Measurements from ENCODE around the gene MRTO4.

MRTO4 gene

DNA sequence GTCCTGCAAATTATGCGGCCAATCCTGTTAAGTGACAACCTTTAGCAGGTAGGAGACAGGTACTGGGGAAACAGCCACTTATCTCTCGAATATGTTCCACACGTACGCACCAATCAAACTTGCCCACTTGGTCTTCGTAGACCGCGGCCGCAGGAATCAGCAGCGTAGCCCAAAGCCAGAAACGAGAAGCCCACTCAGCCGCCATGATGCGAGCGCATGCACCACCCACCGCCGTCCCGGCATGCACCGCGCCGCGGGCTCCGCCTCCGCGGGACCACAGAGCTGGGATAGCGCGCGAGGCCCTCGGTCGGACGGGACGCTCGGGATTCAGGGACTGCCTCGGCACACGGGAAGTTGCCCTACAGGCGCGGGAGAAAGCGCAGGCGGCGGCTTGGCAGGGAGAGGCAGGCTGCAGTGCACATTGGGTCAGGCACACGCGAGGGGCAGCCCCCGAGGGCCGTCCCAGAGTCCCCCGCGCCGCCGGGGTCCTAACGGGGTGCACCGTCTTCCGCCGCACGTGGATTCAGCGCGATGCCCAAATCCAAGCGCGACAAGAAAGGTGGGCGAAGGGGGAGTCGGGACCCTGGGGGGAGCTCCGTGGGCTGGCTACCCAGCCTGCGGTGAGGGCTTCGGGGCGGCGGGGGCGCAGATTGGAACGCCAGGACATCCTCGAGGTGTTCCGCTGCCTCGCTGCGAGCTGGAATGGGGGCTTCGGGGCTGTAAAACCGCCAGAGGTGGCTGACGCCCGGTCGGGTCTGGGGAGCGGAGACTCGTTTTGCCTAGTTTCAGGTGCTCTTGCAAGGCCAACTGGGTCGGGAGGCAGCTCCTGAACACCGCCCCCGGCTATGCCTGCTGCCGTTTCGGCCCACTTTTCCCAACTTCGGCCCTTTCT, at the start of gene MRTO4, which contains the start of gene EMC1:
Gene MRTO4 (plus strand): TSS at position 501 of the 892 bp plus-strand sequence. CDS start 31 bp downstream, at position 532.
Gene EMC1 (minus strand): TSS at position 220 of the 892 bp plus-strand sequence. CDS start 15 bp downstream, at position 205.
- H3K9ac ChIP-seq (ENCODE audit: low read depth, low read length): peak within 1 kb of the TSS; percentile 92
- peaks cover 13% of the 10 kb centered on the region for H3K4me1 ChIP-seq (ENCODE audit: control insufficient read depth, insufficient read depth, low read length)
- no peaks in the 10 kb centered on the region for H3K27me3 ChIP-seq (ENCODE audit: control insufficient read depth, insufficient read depth, low read length)
- H3K9me3 ChIP-seq (ENCODE audit: control insufficient read depth, insufficient read depth, low read length): no peaks in the 10 kb centered on the region
- peak within 1 kb of the TSS; percentile 86 for H3K4me3 ChIP-seq (ENCODE audit: low read depth, low read length)
- H3K36me3 ChIP-seq (ENCODE audit: control insufficient read depth, insufficient read depth, low read length): peaks cover 17% of the 10 kb centered on the region

DNA sequence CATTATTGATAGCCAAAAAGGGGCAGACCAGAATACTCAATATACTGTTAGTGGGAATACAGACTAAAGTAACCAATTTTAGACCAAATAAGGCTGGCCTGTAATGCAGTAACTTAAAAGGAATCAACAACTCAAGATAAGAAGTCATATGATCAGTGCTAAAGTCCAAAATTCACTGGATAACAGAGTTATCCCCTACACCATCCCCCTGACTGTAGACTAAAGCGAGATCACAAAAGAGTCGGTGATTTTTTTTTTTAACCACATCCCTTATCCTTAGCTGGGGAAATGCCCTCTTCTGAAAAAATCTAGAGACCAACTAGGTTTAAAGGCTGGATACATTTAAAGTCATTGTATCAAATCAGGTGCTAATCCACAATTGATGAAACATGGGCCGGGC, 49.2 kb upstream of the MRTO4 start:
- Histone ChIP-seq H3K27me3 (ENCODE audit: control insufficient read depth, insufficient read depth, low read length) (no peaks in the 10 kb centered on the region), H3K36me3 (ENCODE audit: control insufficient read depth, insufficient read depth, low read length) (peaks cover 5% of the 10 kb centered on the region), H3K9me3 (ENCODE audit: control insufficient read depth, insufficient read depth, low read length) (no peaks in the 10 kb centered on the region), H3K9ac (ENCODE audit: low read depth, low read length) (no peak overlapping the region), H3K4me3 (ENCODE audit: low read depth, low read length) (no peak overlapping the region), H3K4me1 (ENCODE audit: control insufficient read depth, insufficient read depth, low read length) (peaks cover 2% of the 10 kb centered on the region)

DNA sequence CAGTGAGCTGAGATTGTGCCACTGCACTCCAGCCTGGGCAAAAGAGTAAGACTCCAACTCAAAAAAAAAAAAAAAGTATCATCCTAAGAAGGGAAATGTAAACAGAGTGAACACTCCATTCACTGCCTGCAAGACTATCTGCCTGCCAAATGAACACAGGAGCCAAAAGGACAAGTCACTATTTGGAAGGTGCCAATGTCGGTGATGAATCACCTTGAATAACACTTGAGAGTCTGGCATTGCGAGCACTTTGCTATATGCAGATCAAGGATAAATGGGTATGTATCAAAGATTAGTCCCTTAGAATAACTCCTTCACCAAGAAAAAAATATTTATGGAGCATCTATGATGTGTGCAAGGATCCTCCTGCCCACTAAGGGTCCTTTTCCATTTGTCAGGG, 48.2 kb upstream of the MRTO4 start:
- Histone ChIP-seq H3K9ac (ENCODE audit: low read depth, low read length) (no peak overlapping the region), H3K9me3 (ENCODE audit: control insufficient read depth, insufficient read depth, low read length) (no peaks in the 10 kb centered on the region), H3K4me1 (ENCODE audit: control insufficient read depth, insufficient read depth, low read length) (peaks cover 2% of the 10 kb centered on the region), H3K27me3 (ENCODE audit: control insufficient read depth, insufficient read depth, low read length) (no peaks in the 10 kb centered on the region), H3K36me3 (ENCODE audit: control insufficient read depth, insufficient read depth, low read length) (no peaks in the 10 kb centered on the region), H3K4me3 (ENCODE audit: low read depth, low read length) (no peak overlapping the region)

DNA sequence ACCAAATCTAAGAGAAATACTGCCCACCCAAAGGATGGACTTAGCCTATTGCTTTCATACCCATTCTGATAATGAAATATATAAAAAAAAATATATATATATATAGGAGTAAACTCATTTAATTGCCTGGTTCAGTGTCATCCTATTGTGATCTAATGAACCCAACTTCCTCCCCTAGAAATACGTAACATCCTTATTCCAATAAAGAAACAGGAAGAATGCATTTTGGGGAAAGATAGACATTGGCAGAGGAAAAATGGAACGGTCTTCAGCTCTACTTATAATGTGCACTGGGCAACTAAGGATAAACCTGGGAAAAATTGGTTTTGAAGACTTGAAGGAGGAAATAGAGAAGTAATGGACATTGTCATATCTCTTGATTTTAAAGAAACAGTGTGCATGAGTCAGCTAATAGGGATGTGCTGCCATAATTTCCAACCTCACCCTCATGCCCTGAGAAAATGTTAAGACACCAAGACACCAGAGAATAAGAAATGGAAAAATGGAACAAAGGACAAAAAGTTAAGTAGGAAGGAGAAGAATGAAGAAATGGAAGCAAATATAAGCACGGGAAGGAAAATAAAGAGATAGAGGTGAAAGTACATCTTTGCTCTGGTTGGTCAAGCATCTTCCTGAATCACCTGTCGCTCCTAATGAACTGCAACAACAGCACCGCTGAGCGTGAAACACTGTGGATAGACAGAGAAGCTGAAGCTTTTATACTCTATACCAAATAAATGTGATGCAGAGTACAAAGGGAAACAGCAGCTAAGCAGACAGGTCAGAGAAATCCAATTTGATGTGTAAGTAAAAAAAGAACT, 46.9 kb upstream of the MRTO4 start:
- Histone ChIP-seq H3K9ac (ENCODE audit: low read depth, low read length) (no peak overlapping the region), H3K4me3 (ENCODE audit: low read depth, low read length) (no peak overlapping the region), H3K36me3 (ENCODE audit: control insufficient read depth, insufficient read depth, low read length) (no peaks in the 10 kb centered on the region), H3K27me3 (ENCODE audit: control insufficient read depth, insufficient read depth, low read length) (no peaks in the 10 kb centered on the region), H3K9me3 (ENCODE audit: control insufficient read depth, insufficient read depth, low read length) (no peaks in the 10 kb centered on the region), H3K4me1 (ENCODE audit: control insufficient read depth, insufficient read depth, low read length) (peaks cover 2% of the 10 kb centered on the region)

DNA sequence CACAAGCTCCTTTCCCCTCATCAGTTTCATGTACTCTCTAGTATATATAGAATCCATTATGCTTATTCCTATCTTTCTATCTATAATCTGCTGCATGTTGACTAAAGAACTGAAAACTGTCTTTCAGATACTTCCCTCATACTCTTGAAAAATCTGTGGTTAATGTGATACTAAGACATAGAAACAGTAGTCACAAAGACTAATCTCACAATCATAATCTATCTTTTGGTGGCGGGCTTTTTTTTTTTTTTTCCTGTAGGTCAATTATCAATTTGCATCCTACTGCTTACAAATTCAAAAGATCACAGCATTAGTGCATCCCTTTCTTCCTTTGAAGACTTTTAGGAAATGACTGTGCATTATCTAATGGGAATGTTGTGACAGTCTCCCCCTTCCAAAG, 46.2 kb upstream of the MRTO4 start:
- no peaks in the 10 kb centered on the region for H3K36me3 ChIP-seq (ENCODE audit: control insufficient read depth, insufficient read depth, low read length)
- H3K9me3 ChIP-seq (ENCODE audit: control insufficient read depth, insufficient read depth, low read length): no peaks in the 10 kb centered on the region

DNA sequence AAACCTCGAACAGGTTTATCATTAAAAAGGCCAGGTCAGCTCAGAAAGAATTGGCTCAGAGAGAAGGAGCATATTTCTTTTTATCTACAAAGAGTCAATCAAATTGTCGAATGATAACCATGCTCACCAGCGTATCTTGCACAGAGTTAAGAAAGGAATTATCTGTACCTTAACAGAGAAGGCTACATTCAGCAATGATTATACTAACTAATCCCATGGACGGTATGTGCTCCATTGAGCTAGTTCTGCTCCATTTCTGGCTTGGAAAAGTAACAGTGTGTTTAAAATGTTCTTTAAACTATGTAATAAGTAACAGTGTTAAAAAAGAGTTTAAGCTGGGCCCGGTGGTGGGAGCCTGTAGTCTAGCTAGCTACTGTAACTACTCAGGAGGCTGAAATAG, 45.8 kb upstream of the MRTO4 start:
- Histone ChIP-seq H3K4me3 (ENCODE audit: low read depth, low read length) (no peak overlapping the region), H3K9me3 (ENCODE audit: control insufficient read depth, insufficient read depth, low read length) (no peaks in the 10 kb centered on the region), H3K36me3 (ENCODE audit: control insufficient read depth, insufficient read depth, low read length) (no peaks in the 10 kb centered on the region), H3K9ac (ENCODE audit: low read depth, low read length) (no peak overlapping the region), H3K4me1 (ENCODE audit: control insufficient read depth, insufficient read depth, low read length) (peaks cover 2% of the 10 kb centered on the region), H3K27me3 (ENCODE audit: control insufficient read depth, insufficient read depth, low read length) (no peaks in the 10 kb centered on the region)

More for the DNA sequence above, 46.2 kb upstream of the MRTO4 start:
- Histone ChIP-seq H3K4me3 (ENCODE audit: low read depth, low read length) (no peak overlapping the region), H3K4me1 (ENCODE audit: control insufficient read depth, insufficient read depth, low read length) (peaks cover 2% of the 10 kb centered on the region), H3K27me3 (ENCODE audit: control insufficient read depth, insufficient read depth, low read length) (no peaks in the 10 kb centered on the region), H3K9ac (ENCODE audit: low read depth, low read length) (no peak overlapping the region)

DNA sequence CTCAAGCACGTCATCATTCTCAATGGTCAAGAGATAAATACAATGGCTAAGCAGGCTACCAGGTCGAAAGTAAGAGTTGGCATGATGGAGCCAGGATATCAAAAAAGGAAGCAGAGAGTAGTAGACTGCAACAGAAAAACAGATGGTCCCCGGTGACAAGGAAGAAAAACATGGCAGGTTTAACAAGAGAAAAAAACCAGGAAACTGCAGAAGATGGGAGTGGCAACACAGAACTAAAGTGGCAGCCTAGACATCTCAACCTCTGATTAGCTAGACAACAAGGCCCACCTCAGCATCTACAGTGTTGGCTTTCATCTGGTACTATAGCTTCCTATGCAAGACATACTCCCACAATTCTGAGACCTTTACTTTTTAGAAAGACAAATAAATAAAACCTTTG, 44.7 kb upstream of the MRTO4 start:
- H3K36me3 ChIP-seq (ENCODE audit: control insufficient read depth, insufficient read depth, low read length): no peaks in the 10 kb centered on the region
- no peak overlapping the region for H3K4me3 ChIP-seq (ENCODE audit: low read depth, low read length)
- H3K27me3 ChIP-seq (ENCODE audit: control insufficient read depth, insufficient read depth, low read length): no peaks in the 10 kb centered on the region
- no peaks in the 10 kb centered on the region for H3K9me3 ChIP-seq (ENCODE audit: control insufficient read depth, insufficient read depth, low read length)
- H3K9ac ChIP-seq (ENCODE audit: low read depth, low read length): no peak overlapping the region
- peaks cover 2% of the 10 kb centered on the region for H3K4me1 ChIP-seq (ENCODE audit: control insufficient read depth, insufficient read depth, low read length)

DNA sequence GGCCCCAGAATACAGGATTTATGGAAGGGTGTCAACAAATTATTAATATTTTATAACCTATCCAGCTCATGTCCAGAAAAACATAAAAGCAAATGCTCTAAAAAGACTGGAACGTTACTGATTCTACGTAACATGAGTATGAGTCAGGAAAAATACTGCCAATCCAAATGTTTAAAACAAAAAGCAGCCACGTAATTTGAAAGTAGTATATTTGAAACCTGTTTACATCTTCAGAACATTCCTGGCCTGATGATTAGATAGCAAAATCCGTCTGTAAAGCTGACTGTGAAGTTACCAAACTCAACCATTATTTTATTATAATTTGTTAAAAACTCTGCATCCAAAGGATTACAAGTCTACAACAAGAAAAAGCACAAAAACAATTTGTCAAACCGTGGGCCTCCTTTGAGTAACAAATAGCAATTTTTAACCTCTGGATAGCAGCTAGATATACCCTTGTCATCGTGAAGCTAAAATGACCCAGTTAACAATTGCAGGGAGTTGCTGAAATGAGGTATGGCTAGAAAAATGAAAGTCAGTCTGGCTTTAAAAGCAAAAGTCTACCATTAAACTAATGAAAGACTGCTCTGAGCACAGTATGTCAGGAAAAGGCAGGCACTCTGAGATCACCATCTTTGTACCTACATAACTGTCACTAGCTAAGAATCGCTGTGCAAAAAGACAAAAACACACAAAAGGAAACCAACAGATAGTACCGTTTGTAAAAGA, 42.7 kb upstream of the MRTO4 start:
- peak overlapping the region; percentile 86 for H3K4me3 ChIP-seq (ENCODE audit: low read depth, low read length)
- no peaks in the 10 kb centered on the region for H3K9me3 ChIP-seq (ENCODE audit: control insufficient read depth, insufficient read depth, low read length)
- no peaks in the 10 kb centered on the region for H3K27me3 ChIP-seq (ENCODE audit: control insufficient read depth, insufficient read depth, low read length)
- peak overlapping the region; percentile 63 for H3K9ac ChIP-seq (ENCODE audit: low read depth, low read length)
- no peaks in the 10 kb centered on the region for H3K36me3 ChIP-seq (ENCODE audit: control insufficient read depth, insufficient read depth, low read length)
- H3K4me1 ChIP-seq (ENCODE audit: control insufficient read depth, insufficient read depth, low read length): peaks cover 2% of the 10 kb centered on the region

DNA sequence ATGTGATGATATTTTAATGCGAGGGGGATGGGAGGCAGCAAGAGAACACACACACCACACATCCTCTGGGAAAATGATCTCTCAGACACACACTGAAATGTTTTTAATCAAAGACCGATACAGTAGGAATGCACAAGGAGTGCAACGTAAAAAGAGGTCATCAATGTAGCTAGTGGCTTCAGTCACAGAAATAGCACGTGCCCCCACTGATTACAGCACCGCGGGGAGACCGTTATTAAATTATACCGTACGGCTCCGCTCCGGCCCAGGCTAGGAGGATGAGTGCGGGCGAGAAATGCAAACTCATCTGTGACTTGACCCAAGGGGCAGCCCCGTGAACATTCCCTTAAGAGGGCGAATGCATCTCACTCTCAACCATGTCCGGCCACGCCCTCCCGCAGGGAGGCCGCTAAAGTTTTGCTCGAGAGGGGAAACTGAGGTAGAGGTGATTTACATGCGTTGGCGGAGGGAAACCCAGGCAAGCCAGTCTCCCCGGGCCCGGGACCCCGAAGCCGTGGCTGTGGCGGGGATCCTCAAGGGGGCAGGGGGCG, 42.1 kb upstream of the MRTO4 start:
- H3K9me3 ChIP-seq (ENCODE audit: control insufficient read depth, insufficient read depth, low read length): no peaks in the 10 kb centered on the region
- peaks cover 2% of the 10 kb centered on the region for H3K4me1 ChIP-seq (ENCODE audit: control insufficient read depth, insufficient read depth, low read length)
- peak overlapping the region; percentile 63 for H3K9ac ChIP-seq (ENCODE audit: low read depth, low read length)
- no peaks in the 10 kb centered on the region for H3K27me3 ChIP-seq (ENCODE audit: control insufficient read depth, insufficient read depth, low read length)
- H3K36me3 ChIP-seq (ENCODE audit: control insufficient read depth, insufficient read depth, low read length): no peaks in the 10 kb centered on the region
- peak overlapping the region; percentile 86 for H3K4me3 ChIP-seq (ENCODE audit: low read depth, low read length)

DNA sequence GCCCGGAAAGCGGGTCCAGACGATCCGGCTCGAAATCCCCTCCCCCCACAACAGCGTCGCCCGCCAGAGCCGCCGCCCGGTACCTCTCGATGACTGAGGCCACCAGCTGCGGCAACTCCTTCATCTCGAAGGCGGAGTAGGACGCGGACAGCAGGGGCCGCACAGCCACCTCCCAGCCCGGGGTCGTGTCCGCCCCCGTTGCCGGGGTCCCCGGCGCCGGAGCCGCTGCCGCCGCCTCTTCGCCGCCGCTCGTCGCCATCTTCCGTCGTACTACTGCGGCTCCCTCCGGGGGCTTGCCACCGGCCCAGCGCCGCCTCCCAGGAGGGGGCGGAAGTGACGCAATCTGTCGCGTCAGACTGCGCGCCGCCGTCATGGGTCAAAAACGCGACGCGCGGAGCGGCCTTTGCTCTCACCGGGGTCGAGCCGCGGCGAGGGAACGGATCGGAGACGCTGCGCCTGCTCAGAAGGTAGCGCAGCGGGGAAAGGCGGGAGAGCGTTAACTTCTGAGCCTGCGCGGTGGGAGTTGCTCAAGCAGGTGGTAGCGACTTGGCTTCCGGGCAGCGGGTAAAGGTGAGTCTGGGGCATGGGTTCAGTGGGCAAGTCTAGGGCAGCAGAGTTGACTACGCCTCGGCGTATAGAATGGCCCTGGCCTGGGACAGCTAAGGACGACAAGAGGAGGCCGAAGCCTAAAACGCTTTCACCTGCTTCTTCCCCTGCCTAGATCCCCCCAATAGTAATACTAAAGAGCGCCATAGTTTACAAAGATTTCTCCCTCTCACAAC, 41.4 kb upstream of the MRTO4 start, which contains the start of gene UBR4:
Gene UBR4 (minus strand): TSS at position 277 of the 782 bp plus-strand sequence. CDS start 18 bp downstream, at position 259.
- Histone ChIP-seq H3K9me3 (ENCODE audit: control insufficient read depth, insufficient read depth, low read length) (no peaks in the 10 kb centered on the region), H3K36me3 (ENCODE audit: control insufficient read depth, insufficient read depth, low read length) (no peaks in the 10 kb centered on the region), H3K4me1 (ENCODE audit: control insufficient read depth, insufficient read depth, low read length) (peaks cover 2% of the 10 kb centered on the region), H3K27me3 (ENCODE audit: control insufficient read depth, insufficient read depth, low read length) (no peaks in the 10 kb centered on the region), H3K9ac (ENCODE audit: low read depth, low read length) (peak within 1 kb of the TSS; percentile 91), H3K4me3 (ENCODE audit: low read depth, low read length) (peak within 1 kb of the TSS; percentile 86)
